Osteocyte (in vitro differentiated cells): ENCODE measurements around the gene CRKL. TPM values are rescaled to one million over a fixed set of nuclear protein-coding genes. Genes with fewer than 3 reads are reported as not detected.
"Not testable (repeated sequence)": the region's sequence is repeated elsewhere in the genome, so short reads cannot be mapped to it uniquely, and the experiment has no call there.

Experiments used
- DNase-seq: peaks from one replicate; pipeline ENCODE4 v3.0.0; 2021; ENCODE audit warnings: mixed read lengths; ENCODE audit not compliant: unreplicated experiment; ENCODE audit errors: extremely low spot score
- H3K27ac Mint-ChIP-seq: one replicate; pipeline ENCODE4 v1.8.0; 2021; ENCODE audit warnings: mild to moderate bottlenecking, mixed read lengths; ENCODE audit not compliant: unreplicated experiment
- H3K27me3 Mint-ChIP-seq: one replicate; pipeline ENCODE4 v1.8.0; 2021; ENCODE audit warnings: mixed read lengths; ENCODE audit not compliant: unreplicated experiment
- H3K36me3 Mint-ChIP-seq: one replicate; pipeline ENCODE4 v1.8.0; 2021; ENCODE audit warnings: mixed read lengths; ENCODE audit not compliant: unreplicated experiment
- H3K4me1 Mint-ChIP-seq: one replicate; pipeline ENCODE4 v1.8.0; 2021; ENCODE audit warnings: mixed read lengths; ENCODE audit not compliant: unreplicated experiment
- H3K4me3 Mint-ChIP-seq: one replicate; pipeline ENCODE4 v1.8.0; 2021; ENCODE audit warnings: mild to moderate bottlenecking, moderate library complexity, mixed read lengths; ENCODE audit not compliant: unreplicated experiment
- H3K9me3 Mint-ChIP-seq: one replicate; pipeline ENCODE4 v1.8.0; 2021; ENCODE audit warnings: mixed read lengths; ENCODE audit not compliant: unreplicated experiment
- CTCF ChIP-seq: fragments of 200-600 bp; sonication (generic); IDR thresholded peaks from 2 replicates; pipeline ENCODE4 v1.5.0; 2021; ENCODE audit warnings: antibody characterized with exemption, mild to moderate bottlenecking, moderate library complexity
- total RNA-seq: library from RNA; stranded (reverse); gene quantifications from 2 replicates; pipeline ENCODE4 v1.2.1, GENCODE V29; 2021

CRKL gene
- total RNA-seq, 1 donor from 2014 or later, result 56.0 TPM

- H3K27ac Mint-ChIP-seq, result no peak overlapping the region
- H3K4me1 Mint-ChIP-seq, result no peaks in the 10 kb centered on the region
- DNase-seq, result no peak
- TF ChIP-seq CTCF, result no peak
- no peaks in the 10 kb centered on the region for H3K36me3 Mint-ChIP-seq
- H3K4me3 Mint-ChIP-seq, result no peak overlapping the region
- H3K27me3 Mint-ChIP-seq, result peaks cover 17% of the 10 kb centered on the region
- H3K9me3 Mint-ChIP-seq, result no peaks in the 10 kb centered on the region
These were observed 12.9 kb upstream of the CRKL start for GRCh38 chr22:20904008-20904979.

DNA sequence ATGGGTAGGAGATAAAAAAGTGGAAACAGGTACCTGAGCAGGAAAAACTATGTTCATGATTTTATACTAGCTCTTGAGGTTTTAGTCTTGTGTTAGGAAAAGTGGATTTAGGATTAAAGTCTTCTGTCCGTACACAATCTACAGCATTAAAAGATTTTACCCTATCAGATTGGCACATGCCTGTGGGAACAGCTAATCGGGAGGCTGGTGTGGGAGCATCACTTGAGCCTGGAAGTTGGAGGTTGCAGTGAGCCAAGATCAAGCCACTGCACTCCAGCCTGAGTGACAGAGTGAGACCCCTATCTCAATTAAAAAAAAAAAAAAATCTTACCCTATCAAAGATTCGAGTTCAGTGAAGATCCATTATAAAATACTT is 12.2 kb upstream of the CRKL start:
- no peak for DNase-seq
- peaks cover 17% of the 10 kb centered on the region for H3K27me3 Mint-ChIP-seq
- no peak for TF ChIP-seq CTCF
- H3K9me3 Mint-ChIP-seq, result no peaks in the 10 kb centered on the region
- no peaks in the 10 kb centered on the region for H3K36me3 Mint-ChIP-seq
- no peaks in the 10 kb centered on the region for H3K4me1 Mint-ChIP-seq
- H3K27ac Mint-ChIP-seq, result no peak overlapping the region
- H3K4me3 Mint-ChIP-seq, result no peak overlapping the region

- Mint-ChIP-seq H3K4me3 (no peak overlapping the region), H3K4me1 (no peaks in the 10 kb centered on the region), H3K36me3 (no peaks in the 10 kb centered on the region), H3K27me3 (peaks cover 17% of the 10 kb centered on the region), H3K9me3 (no peaks in the 10 kb centered on the region), H3K27ac (no peak overlapping the region)
- no peak for TF ChIP-seq CTCF
- DNase-seq, result no peak
These were observed 11.5 kb upstream of the CRKL start for GRCh38 chr22:20905415-20906386.

DNA sequence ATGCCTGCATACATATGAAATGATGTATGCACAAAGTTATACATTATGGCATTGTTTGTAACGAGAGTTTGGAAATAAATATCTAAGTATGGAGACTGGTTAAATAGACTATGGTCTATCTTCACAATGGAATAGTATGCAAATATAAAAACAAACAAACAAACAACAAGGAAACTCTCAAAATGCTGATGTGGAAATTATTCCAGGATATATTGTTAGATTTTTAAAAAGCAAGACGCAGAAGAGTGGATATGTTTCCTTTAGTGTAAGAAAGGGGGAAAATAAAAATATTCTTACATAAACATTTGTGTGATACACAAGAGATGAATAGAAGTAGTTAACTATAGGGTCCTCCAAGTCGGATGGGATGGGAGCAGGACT is 10.8 kb upstream of the CRKL start:
- Mint-ChIP-seq H3K27ac (no peak overlapping the region), H3K9me3 (no peaks in the 10 kb centered on the region), H3K36me3 (no peaks in the 10 kb centered on the region), H3K4me1 (no peaks in the 10 kb centered on the region), H3K4me3 (no peak overlapping the region), H3K27me3 (peaks cover 17% of the 10 kb centered on the region)
- no peak for TF ChIP-seq CTCF
- DNase-seq, result no peak

GRCh38 chr22:20908717-20909116 is 8.5 kb upstream of the CRKL start:
- peaks cover 17% of the 10 kb centered on the region for H3K27me3 Mint-ChIP-seq
- not testable (repeated sequence) for H3K4me1 Mint-ChIP-seq, DNase-seq, H3K4me3 Mint-ChIP-seq, H3K9me3 Mint-ChIP-seq, H3K27ac Mint-ChIP-seq, H3K36me3 Mint-ChIP-seq
